Sigmoid colon (tissue), 4 donors: ENCODE measurements around the gene ZNF485.

Source experiments
- CTCF ChIP-seq, 4 experiments: fragments of 450-650 bp in 3 of 4; fragments of 200-600 bp in 1 of 4; IDR thresholded peaks; one replicate each; pipeline ENCODE4 v1.5.1; 2016 to 2019; ENCODE audit warnings: antibody characterized with exemption in 4 of 4, mild to moderate bottlenecking in 3 of 4, moderate library complexity in 2 of 4
- EP300 ChIP-seq, 4 donors: sonication (generic); formaldehyde crosslinking; IDR thresholded peaks; one replicate each; pipeline ENCODE4 v1.6.1; 2017; ENCODE audit warnings: antibody characterized with exemption in 4 of 4
- POLR2A ChIP-seq, 2 donors: fragments of 450-650 bp; IDR thresholded peaks; one replicate each; pipeline ENCODE4 v1.6.1; 2016; ENCODE audit warnings: antibody characterized with exemption in 2 of 2, mild to moderate bottlenecking in 2 of 2, moderate library complexity in 2 of 2
- POLR2AphosphoS5 ChIP-seq, 4 donors: sonication (generic); formaldehyde crosslinking; IDR thresholded peaks; one replicate each; pipeline ENCODE4 v1.6.1; 2017; ENCODE audit warnings: antibody characterized with exemption in 4 of 4

- TF ChIP-seq CTCF (IDR thresholded peaks at IDR 0.05) (no peak), POLR2AphosphoS5 (IDR thresholded peaks at IDR 0.05) (no peak), POLR2A (IDR thresholded peaks at IDR 0.05) (no peak), EP300 (IDR thresholded peaks at IDR 0.05) (no peak)
Observed at GRCh38 chr10:43570971-43571370, 35.3 kb upstream of the ZNF485 start.
